H9 (cell line): ENCODE measurements around the gene KCTD21. TPM values are rescaled to one million over a fixed set of nuclear protein-coding genes. Genes with fewer than 3 reads are reported as not detected.

Experiments
- DNase-seq: peaks from one replicate; pipeline ENCODE4 v3.0.0-alpha.2; 2017
- H2AFZ ChIP-seq: one replicate; pipeline ENCODE4 v1.6.1; 2013; ENCODE audit warnings: mild to moderate bottlenecking, low read length, control low read depth, moderate library complexity
- H2AK5ac ChIP-seq: 2 replicates; pipeline ENCODE4 v1.6.1; 2013; ENCODE audit warnings: low read length, control low read depth, mixed read lengths; ENCODE audit not compliant: insufficient read length
- H2BK120ac ChIP-seq: one replicate; pipeline ENCODE4 v1.6.1; 2013; ENCODE audit warnings: low read depth, mild to moderate bottlenecking, low read length, control low read depth, inconsistent platforms; ENCODE audit not compliant: poor library complexity, severe bottlenecking
- H2BK12ac ChIP-seq: 2 replicates; pipeline ENCODE4 v1.6.1; 2013; ENCODE audit warnings: low read length, control low read depth, mixed read lengths, low read depth; ENCODE audit not compliant: insufficient read length
- H2BK15ac ChIP-seq: 2 replicates; pipeline ENCODE4 v1.6.1; 2013; ENCODE audit warnings: low read depth, low read length, control low read depth
- H2BK20ac ChIP-seq: one replicate; pipeline ENCODE4 v1.6.1; 2013; ENCODE audit warnings: low read depth, mild to moderate bottlenecking, low read length, control low read depth, inconsistent platforms; ENCODE audit not compliant: poor library complexity, severe bottlenecking
- H2BK5ac ChIP-seq: 2 replicates; pipeline ENCODE4 v1.6.1; 2013; ENCODE audit warnings: low read length, control low read depth, mixed read lengths; ENCODE audit not compliant: insufficient read length
- H3K14ac ChIP-seq: 2 replicates; pipeline ENCODE4 v1.6.1; 2013; ENCODE audit warnings: low read length, control low read depth; ENCODE audit not compliant: insufficient read depth
- H3K18ac ChIP-seq: 2 replicates; pipeline ENCODE4 v1.6.1; 2013; ENCODE audit warnings: low read depth, mild to moderate bottlenecking, mixed read lengths, low read length, control low read depth; ENCODE audit not compliant: insufficient read length
- H3K23ac ChIP-seq: 2 replicates; pipeline ENCODE4 v1.6.1; 2013; ENCODE audit warnings: low read length, control low read depth, mixed read lengths, low read depth; ENCODE audit not compliant: insufficient read length
- H3K23me2 ChIP-seq: 2 replicates; pipeline ENCODE4 v1.6.1; 2013; ENCODE audit warnings: low read depth, mild to moderate bottlenecking, mixed read lengths, low read length, control low read depth; ENCODE audit not compliant: insufficient read length, poor library complexity, severe bottlenecking
- H3K27ac ChIP-seq: 2 replicates; pipeline ENCODE4 v1.5.1; 2013; ENCODE audit warnings: low read length, control low read depth, mixed read lengths, low read depth; ENCODE audit not compliant: insufficient read length
- H3K27me3 ChIP-seq: 2 replicates; pipeline ENCODE4 v1.6.1; 2013; ENCODE audit warnings: low read length, control low read depth, inconsistent platforms; ENCODE audit not compliant: insufficient read depth
- H3K4ac ChIP-seq: 2 replicates; pipeline ENCODE4 v1.6.1; 2013; ENCODE audit warnings: low read depth, mild to moderate bottlenecking, control low read depth, inconsistent platforms, low read length, moderate library complexity
- H3K4me1 ChIP-seq: 2 replicates; pipeline ENCODE4 v1.6.1; 2013; ENCODE audit warnings: low read length, control low read depth, inconsistent platforms; ENCODE audit not compliant: insufficient read depth
- H3K4me2 ChIP-seq: 2 replicates; pipeline ENCODE4 v1.6.1; 2013; ENCODE audit warnings: low read length, control low read depth, mixed read lengths; ENCODE audit not compliant: insufficient read length, insufficient read depth
- H3K56ac ChIP-seq: 2 replicates; pipeline ENCODE4 v1.6.1; 2013; ENCODE audit warnings: low read depth, mild to moderate bottlenecking, mixed read lengths, low read length, control low read depth; ENCODE audit not compliant: insufficient read length
- H3K79me1 ChIP-seq: 2 replicates; pipeline ENCODE4 v1.6.1; 2013; ENCODE audit warnings: low read depth, mild to moderate bottlenecking, moderate library complexity, low read length, control low read depth, inconsistent platforms; ENCODE audit not compliant: insufficient read depth, poor library complexity, severe bottlenecking
- H3K79me2 ChIP-seq: 2 replicates; pipeline ENCODE4 v1.6.1; 2013; ENCODE audit warnings: low read length, control low read depth, inconsistent platforms; ENCODE audit not compliant: insufficient read depth
- H3K9ac ChIP-seq: 2 replicates; pipeline ENCODE4 v1.6.1; 2013; ENCODE audit warnings: low read length, control low read depth, mixed read lengths; ENCODE audit not compliant: insufficient read length; ENCODE audit errors: extremely low read depth
- H3K9me3 ChIP-seq: one replicate; pipeline ENCODE4 v1.6.1; 2013; ENCODE audit warnings: low read depth, low read length, inconsistent platforms; ENCODE audit not compliant: control insufficient read depth
- H3T11ph ChIP-seq: one replicate; pipeline ENCODE4 v1.6.1; 2013; ENCODE audit warnings: mild to moderate bottlenecking, low read length, control low read depth, inconsistent platforms
- H4K20me1 ChIP-seq: one replicate; pipeline ENCODE4 v1.6.1; 2013; ENCODE audit not compliant: control insufficient read depth, insufficient read length, insufficient read depth
- H4K5ac ChIP-seq: 2 replicates; pipeline ENCODE4 v1.6.1; 2013; ENCODE audit warnings: low read depth, mild to moderate bottlenecking, mixed read lengths, low read length, control low read depth; ENCODE audit not compliant: insufficient read length
- H4K8ac ChIP-seq: replicated peaks from 2 replicates; pipeline ENCODE4 v1.6.1; 2013; ENCODE audit warnings: low read length, control low read depth, mixed read lengths, low read depth; ENCODE audit not compliant: insufficient read length
- H4K91ac ChIP-seq: 2 replicates; pipeline ENCODE4 v1.6.1; 2013; ENCODE audit warnings: low read depth, mild to moderate bottlenecking, moderate library complexity, mixed read lengths, low read length, control low read depth; ENCODE audit not compliant: insufficient read length
- H3K27ac Mint-ChIP-seq, 3 experiments: 2 replicates in 2 of 3; 3 replicates in 1 of 3; pipeline ENCODE4 v1.8.0; 2020 to 2021; ENCODE audit warnings: mixed read lengths in 3 of 3, mild to moderate bottlenecking in 1 of 3, moderate library complexity in 1 of 3
- H3K27me3 Mint-ChIP-seq: 2 replicates; pipeline ENCODE4 v1.8.0; 2021; ENCODE audit warnings: low read depth, mild to moderate bottlenecking, moderate library complexity, mixed read lengths
- H3K36me3 Mint-ChIP-seq, 3 experiments: 2 replicates in 2 of 3; 3 replicates in 1 of 3; pipeline ENCODE4 v1.8.0; 2020 to 2021; ENCODE audit warnings: low read depth in 3 of 3, mixed read lengths in 3 of 3; ENCODE audit not compliant: insufficient read depth in 1 of 3
- H3K4me1 Mint-ChIP-seq, 2 experiments: 2 replicates each; pipeline ENCODE4 v1.8.0; 2020; ENCODE audit warnings: mixed read lengths in 2 of 2
- H3K4me3 Mint-ChIP-seq, 2 experiments: 2 replicates in 1 of 2; 3 replicates in 1 of 2; pipeline ENCODE4 v1.8.0; 2020 to 2021; ENCODE audit warnings: mild to moderate bottlenecking in 2 of 2, mixed read lengths in 2 of 2, moderate library complexity in 1 of 2
- H3K9me3 Mint-ChIP-seq, 2 experiments: 2 replicates in 1 of 2; 3 replicates in 1 of 2; pipeline ENCODE4 v1.8.0; 2020; ENCODE audit warnings: mild to moderate bottlenecking in 2 of 2, mixed read lengths in 2 of 2, moderate library complexity in 1 of 2
- CTCF ChIP-seq: fragments of 200-600 bp; sonication (generic); conservative IDR thresholded peaks from 3 replicates; pipeline ENCODE4 v1.8.0; 2021; ENCODE audit warnings: antibody characterized with exemption, mild to moderate bottlenecking
- WGBS: extraction: QIAGEN DNeasy Blood & Tissue Kit; methylation state at CpG from one replicate; pipeline ENCODE4 v1.1.7; 2013; ENCODE audit warnings: missing lambda C conversion rate, low lambda C conversion rate, mixed read lengths; ENCODE audit not compliant: insufficient read length; ENCODE audit errors: extremely low coverage; 5-methylcytosine and 5-hydroxymethylcytosine counted together
- total RNA-seq: library from RNA; stranded (reverse); gene quantifications from 2 replicates; pipeline ENCODE4 v1.2.1, GENCODE V29; 2021

KCTD21 gene
- total RNA-seq, 1 experiment from 2014 or later: 4.0 TPM

GRCh38 chr11:78171951-78172350 lies 16.5 kb downstream of the KCTD21 start:
- H3K4me1 Mint-ChIP-seq: peaks cover 0 to 6% of the 10 kb centered on the region in 2 experiments; a peak in 2 of 4 replicates
- no peak overlapping the region for H4K91ac ChIP-seq
- H2BK15ac ChIP-seq: no peak overlapping the region
- TF ChIP-seq CTCF: no peak
- H3K27me3 ChIP-seq: no peaks in the 10 kb centered on the region
- no peak overlapping the region for H3K9ac ChIP-seq
- H2BK120ac ChIP-seq: no peak overlapping the region
- no peak overlapping the region for H2AK5ac ChIP-seq
- no peak overlapping the region for H3K23ac ChIP-seq
- H3K9me3 Mint-ChIP-seq: no peaks in the 10 kb centered on the region
- no peak overlapping the region for H3K27ac ChIP-seq
- H4K8ac ChIP-seq: no peak overlapping the region
- no peak overlapping the region for H3K18ac ChIP-seq
- no peaks in the 10 kb centered on the region for H3K23me2 ChIP-seq
- H2BK5ac ChIP-seq: no peak overlapping the region
- H2BK12ac ChIP-seq: no peak overlapping the region
- H3K14ac ChIP-seq: no peak overlapping the region
- no peaks in the 10 kb centered on the region for H3K79me1 ChIP-seq
- H3K4me1 ChIP-seq: no peaks in the 10 kb centered on the region
- H3K4me3 Mint-ChIP-seq: no peak overlapping the region
- H3K79me2 ChIP-seq: no peaks in the 10 kb centered on the region
- H3K4ac ChIP-seq: no peak overlapping the region
- no peak overlapping the region for H4K5ac ChIP-seq
- peaks cover 2% of the 10 kb centered on the region for H4K20me1 ChIP-seq
- no peak overlapping the region for H2BK20ac ChIP-seq
- H3K27me3 Mint-ChIP-seq: no peaks in the 10 kb centered on the region
- no peak overlapping the region for H2AFZ ChIP-seq
- no peak for DNase-seq
- peaks cover 4 to 12% (median 5%) of the 10 kb centered on the region in 3 experiments; a peak in 4 of 7 replicates for H3K36me3 Mint-ChIP-seq
- H3K27ac Mint-ChIP-seq: no peak overlapping the region
- no peak overlapping the region for H3T11ph ChIP-seq
- no peak overlapping the region for H3K56ac ChIP-seq
- no peak overlapping the region for H3K4me2 ChIP-seq
- WGBS: no CpG with 5 or more reads among the region's 6 CpGs
- H3K9me3 ChIP-seq: no peaks in the 10 kb centered on the region
